HuH-7.5 (cell line): ENCODE measurements around the gene ODAD3.
"Not testable (repeated sequence)": the region's sequence is repeated elsewhere in the genome, so short reads cannot be mapped to it uniquely, and the experiment has no call there.

Experiments
- DNase-seq: peaks from one replicate; pipeline ENCODE4 v3.0.0; 2011; ENCODE audit warnings: low spot score

The ODAD3 gene

DNA sequence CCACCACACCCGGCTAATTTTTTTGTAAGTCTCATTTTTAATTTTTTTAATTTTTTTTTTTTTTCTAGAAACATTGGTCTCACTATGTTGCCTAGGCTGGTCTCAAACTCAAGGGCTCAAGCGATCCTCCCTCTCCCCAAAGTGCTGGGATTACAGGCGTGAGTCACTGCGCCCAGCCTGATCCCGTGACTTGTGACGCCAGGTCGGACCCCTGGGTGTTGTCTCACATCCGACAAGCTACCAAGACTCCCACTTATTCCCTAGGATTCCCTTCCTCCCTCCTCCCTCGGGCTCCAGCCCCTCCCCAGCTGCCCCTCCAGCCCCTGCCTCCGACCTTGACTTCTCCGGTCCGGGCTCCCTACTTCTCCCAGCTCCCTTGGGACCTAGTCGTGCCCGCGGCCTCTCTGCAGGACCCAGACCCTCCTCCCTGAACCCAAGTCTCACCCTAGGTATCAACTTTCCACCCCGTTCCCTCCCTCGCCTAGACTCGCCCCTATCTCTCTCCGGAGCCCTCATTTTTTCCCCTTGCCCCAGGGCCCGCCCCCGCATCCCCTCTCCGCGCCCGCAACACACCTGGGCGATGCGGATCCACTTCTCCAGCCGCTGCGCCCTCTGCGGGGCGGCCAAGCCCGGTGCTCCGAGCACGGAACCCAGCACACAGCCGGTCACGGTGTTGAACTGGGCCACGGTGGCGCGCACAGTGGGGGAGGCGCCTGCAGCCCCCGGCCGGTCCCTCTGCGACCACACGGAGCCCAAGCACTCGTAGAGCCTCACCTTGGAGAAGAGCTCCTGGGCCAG, 28.9 kb downstream of the ODAD3 start:
- DNase-seq: no peak

DNA sequence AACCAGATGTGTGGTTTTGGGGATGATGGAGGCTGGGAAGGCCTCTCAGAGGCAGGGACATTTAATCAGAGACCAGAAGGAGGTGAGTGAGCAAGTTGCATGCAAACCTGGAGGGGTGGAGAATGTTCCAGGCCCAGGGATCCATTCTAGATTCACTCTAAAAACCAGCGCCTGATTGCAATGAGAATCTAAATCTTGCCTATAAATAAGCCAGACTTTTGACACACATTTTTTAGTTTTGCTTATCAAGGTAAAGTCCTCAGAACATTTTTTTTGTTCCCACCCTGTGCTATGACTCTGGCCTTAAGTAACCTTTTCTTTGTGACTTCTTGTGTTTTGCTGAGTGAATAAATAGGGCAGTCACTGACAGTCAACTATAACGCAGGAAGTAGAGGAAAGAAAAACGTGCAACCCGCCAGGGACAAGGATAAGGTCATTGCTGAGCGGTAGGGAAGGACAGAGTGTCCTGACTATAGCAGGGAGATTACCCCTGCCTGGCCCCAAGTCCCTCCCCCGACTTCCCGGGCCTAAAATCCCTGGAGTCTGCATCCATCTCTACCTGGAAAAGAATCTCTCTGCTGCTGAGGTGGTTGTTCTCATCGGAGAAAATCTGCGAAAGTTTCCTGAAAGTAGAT, 30.2 kb downstream of the ODAD3 start:
- DNase-seq: no peak

DNA sequence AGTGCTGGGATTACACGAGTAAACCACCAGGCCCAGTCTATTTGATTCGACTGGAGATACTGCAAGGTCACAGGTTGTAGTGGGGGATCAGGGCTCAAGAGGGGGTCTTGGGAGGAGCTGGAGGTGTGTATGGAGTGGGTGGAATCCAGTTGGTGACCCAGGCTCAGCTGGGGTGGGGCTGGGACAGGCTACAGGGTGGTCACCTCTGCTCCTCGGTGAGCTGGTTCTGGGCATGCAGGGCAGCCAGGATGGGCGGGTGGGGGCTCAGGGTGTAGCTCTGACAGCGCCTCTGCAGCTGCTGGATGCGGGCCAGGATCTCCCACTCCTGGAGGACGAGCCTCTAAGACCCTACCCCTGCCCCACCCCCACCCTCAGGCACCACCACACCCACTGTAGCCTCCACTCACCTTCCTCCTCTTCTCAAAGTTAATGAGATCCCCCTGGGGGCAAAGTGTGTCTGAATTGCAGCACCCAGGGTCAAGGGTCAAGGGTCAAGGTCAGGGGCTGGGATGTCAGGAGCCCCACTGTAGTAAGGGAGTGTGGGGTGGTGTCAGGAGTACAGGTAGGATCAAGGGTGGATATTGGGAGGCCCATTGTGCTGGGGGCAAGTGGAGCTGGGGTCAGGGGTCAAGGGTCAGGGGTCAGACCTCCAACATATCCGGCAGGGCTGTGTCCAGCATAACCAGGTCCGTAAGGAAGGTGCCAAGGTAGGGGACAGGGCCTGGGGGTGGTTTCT, 32.9 kb downstream of the ODAD3 start:
- no peak for DNase-seq

DNA sequence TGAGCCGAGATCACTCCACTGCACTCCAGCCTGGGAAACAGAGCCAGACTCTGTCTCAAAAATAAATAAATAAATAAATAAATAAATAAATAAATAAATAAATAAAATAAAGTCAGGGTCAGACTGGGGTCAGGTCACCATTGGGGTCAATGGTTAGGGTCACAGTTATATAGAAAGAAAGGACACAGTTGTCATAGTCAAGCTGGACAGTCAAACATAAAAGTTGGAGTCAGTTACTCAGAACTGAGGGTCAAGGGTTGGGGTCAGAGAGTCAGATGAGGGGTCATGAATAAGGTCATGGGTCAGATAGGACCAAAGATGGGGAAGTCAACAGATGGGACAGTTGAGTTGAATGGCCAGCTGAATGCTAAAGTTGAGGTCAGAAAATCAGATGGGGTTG, 34.1 kb downstream of the ODAD3 start:
- no peak for DNase-seq

DNA sequence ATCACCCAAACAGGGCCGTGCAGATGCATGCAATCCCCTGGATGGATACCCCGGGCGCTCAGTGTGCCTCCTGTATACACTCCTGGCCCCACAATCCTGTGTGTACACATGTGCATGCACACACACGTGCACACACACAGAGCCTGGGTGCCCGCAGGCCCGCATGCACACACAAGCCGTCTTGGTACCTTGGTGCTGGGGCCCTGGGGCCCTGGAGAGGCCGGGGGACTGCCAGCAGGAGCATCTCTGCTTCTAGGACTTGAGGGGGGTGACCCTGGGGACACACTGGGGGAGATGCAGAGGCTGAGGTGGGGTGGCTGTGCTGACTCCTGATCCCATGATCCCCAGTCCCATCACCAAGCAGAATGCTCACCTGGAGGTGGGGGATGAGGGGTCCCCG, 35.3 kb downstream of the ODAD3 start:
- DNase-seq: no peak

DNA sequence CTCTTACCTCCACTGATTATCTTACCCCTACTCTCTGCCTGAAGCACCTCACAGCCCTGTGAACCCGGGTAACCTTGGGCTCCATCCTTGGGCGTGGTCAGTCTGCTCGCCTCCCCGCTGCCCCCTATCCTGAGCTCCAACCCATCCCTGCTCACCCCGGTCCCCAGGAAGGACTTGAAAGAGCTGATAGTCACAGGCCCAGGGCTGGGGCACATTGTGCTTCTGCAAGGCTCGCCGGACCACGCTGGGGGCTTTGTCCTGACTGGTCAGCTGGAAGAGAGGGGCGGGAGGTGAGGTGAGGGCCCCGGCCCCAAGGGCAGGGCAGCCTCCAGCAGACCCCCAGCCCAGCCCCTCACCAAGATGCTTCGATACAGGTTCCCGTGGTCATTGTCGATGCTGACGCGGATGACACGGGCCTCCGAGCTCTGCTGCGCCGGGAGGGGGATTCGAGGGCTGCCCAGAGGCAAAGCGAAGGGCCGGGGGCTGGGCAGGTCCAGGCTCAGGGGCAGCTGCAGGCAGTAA, 37.8 kb downstream of the ODAD3 start:
- no peak for DNase-seq

DNA sequence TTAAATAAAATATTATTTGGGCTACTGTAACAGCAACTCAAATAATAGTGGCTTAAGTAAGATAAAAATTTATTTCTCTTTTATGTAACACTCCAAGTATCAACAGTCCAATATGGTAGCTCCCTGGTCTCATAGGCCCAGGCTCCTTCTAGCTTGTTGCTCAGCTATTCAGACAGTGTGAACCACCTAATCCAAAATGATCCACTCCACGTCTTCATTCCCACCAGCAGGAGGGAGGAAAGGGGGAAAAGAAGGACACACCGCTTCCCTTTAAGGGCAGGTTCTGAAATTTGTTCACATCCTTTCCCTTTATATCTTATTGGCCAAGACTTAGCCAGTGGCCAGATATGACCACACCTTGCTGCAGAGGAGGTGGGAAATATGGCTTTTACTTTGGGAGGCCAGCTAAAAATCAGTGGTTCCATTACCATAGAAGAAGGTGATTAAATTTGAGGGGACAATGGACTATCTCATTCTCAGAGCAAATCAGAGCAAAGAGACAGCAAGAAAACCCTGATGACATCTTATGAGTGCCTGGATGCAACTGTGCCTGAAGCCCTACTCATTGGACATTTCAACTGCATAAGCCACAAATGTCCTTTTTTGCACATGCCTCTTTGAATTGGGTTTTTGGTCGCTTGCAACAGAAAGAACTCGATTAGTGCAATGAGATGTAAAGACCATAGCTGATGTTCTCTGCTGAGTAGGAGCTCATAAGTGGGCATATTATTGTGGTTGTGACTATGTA, 43.8 kb downstream of the ODAD3 start:
- no peak for DNase-seq

DNA sequence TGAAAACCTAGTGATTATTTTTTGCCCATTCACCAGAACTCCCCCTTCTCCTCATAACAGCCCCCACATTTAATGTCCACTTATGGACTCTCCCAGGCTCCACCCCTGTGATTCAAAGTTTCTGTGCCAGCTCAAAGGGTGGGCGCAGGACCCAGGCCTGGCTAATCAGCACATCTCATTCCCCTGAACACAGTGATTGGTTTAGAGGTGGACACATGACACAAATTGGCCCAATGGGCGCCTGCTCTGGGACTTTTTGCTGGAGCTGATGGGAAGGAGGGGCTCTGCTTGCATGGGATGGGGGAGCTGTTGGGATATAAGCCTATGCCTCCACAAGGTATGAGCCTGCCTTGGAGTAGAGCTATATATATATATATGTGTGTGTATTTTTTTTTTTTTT, 44.6 kb downstream of the ODAD3 start:
- no peak for DNase-seq

DNA sequence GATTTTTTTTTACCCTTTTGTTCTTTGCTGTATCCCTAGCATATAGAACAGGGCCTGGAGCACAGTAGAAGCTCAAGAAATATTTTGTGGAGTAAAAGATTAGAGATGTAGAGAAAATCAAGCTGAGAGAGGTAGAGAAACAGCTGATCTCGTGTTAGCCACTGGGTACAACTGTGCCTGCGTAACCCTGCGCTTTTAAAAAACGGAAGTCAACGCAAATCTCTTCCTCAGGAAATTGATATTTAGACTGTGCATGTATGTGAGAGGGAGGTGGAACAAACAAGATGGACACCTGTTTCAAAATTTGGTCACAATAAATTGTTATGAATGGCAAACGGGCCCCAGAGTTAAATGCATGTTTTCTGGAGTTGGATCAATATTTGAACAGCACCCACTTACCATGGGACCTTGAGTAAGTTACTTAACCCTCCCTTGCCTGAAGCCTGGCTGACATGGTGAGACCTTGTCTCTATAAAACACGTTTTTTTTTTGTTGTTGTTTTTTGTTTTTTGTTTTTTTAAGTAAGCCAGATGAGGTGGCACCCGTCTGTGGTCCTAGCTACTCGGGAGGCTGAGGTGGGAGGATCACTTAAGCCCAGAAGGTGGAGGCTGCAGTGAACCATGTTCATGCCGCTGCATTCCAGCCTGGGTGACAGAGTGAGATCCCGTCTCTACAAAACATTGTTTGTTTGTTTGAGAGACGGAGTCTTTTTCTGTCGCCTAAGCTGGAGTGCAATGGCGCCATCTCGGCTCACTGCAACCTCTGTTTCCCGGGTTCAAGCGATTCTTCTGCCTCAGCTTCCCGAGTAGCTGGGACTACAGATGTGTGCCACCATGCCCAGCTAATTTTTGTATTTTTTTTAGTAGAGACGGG, 47.5 kb downstream of the ODAD3 start:
- DNase-seq: no peak

DNA sequence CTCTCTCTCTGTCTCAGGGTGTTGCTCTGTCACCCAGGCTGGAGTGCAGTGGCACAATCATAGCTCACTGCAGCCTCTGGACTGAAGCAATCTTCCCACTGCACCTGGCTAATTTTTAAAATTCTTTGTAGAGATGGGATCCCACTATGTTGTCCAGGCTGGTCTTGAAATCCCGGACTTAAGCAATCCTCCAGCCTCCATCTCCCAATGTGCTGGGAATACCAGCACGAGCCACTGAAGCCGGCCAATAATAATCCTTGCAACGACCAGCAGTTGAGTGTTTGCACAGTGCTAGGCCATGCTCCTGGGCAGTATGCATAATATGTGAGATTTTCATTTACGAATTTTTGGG, 50.2 kb downstream of the ODAD3 start:
- no peak for DNase-seq

DNA sequence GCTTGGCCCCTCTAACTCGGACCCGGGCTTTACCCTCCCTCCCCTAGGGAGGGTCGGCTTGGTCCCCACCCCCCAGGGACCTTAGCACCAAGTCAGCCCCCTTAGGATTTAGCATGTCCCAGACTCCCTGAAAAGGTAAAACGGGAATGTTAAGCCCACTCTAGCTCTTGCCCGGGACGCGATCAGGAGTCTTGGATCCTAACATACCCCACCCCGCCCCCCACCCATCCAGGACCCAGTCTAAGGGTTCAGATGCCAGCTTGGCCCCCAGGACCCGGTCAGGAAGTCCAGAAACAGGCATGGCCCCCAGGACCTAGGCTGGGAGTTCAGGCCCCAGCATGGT, 51.2 kb downstream of the ODAD3 start:
- DNase-seq: no peak

DNA sequence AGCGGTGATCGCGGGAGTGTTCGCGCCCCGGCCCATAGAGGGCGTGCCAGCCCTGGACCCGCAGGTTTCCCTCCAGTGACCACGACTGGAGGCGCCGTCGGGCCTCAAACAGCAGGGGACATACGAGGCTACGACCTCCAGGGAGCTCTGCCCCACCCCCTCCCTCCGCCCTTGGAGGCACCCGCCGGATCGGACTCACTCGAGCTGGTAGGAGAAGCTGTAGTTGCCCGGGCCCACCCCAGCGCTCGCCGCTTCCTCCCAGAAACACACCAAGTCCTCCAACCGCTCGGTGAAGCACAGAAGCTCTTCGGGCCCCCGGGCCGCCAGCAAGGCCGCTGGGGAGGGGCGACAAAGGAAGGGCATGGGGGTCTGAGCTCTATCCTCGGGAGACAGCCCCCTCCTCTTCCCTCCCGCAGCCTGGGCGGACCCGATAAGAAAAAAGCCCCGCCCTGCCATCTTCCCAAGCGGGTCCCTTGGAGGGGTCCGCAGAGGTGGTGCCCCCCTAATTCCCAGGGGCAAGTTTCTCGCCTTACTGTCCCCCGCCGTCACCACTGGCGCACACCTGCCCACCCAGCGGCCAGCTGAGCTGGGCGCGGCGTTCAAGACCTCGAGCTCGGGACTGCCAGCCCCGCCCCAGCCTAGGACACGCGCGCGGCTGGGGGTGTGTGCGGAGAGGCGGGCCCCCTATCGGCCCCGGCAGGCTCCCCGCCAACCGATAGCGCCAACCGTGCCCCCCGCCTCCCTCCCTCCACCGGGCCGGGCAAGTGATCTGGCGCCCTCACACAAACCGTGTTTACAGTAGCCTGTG, 51.8 kb downstream of the ODAD3 start:
- DNase-seq: peak; percentile 73

DNA sequence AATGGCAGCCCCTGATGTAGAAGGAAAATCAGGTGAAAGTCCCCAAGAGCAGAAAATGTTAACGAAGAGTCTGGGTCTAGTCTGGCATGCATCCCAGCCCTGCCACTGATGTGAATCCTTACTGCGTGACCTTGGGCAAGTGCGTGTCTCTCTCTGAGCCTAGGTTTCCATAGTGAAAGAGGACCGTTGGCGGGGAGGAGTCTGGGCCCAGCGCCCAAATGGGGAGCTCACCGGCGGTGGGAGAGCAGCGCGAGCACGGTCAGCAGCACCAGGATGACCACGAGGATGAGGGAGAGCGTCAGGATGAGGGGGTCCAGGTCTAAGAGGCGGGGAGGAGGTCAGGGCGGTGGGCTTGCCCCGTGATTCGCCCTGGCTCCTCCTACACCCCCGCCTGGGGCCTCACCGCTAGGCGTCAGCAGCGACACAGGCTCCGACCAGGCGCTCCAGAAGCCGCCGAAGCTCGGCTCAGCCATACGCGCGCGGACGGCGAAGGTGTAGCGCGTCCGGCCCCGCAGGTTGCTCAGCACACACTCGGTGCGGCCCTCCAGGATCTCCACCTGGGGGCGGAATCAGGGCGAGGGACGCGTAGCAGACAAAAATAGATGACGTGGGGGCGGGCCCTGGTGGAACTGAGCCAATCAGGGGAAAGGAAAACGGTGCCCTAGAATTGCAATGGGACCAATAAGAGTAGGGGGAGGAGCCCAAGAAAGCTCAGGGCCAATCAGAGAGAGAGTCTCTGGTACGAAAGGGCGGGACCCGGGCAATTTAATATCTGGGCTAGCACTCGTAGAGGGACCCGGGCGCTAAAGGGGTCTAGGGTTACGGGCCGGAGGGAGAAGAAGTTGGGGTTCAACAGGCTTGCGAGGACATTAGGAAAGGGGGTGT, 54.0 kb downstream of the ODAD3 start:
- peak; percentile 99 for DNase-seq

DNA sequence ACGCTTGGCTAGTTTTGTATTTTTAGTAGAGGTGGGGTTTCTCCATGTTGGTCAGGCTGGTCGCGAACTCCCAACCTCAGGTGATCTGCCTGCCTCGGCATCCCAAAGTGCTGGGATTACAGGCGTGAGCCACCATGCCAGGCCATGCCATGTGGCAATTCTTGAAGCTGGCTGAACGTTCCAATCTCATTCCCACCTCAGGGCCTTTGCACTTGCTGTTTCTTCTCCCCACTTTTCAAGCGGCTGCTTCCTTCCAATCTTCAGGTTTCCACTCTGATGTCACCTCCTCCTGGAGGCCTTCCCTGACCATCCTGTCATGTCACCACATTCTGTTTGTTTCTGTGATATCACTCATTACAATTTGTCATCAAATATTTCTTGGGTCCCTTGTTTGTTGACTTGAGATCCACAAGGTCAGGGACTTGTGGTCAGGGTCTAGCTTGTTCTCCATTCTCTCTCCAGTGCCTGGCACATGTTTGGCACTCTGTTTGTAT, 55.0 kb downstream of the ODAD3 start:
- DNase-seq: no peak

DNA sequence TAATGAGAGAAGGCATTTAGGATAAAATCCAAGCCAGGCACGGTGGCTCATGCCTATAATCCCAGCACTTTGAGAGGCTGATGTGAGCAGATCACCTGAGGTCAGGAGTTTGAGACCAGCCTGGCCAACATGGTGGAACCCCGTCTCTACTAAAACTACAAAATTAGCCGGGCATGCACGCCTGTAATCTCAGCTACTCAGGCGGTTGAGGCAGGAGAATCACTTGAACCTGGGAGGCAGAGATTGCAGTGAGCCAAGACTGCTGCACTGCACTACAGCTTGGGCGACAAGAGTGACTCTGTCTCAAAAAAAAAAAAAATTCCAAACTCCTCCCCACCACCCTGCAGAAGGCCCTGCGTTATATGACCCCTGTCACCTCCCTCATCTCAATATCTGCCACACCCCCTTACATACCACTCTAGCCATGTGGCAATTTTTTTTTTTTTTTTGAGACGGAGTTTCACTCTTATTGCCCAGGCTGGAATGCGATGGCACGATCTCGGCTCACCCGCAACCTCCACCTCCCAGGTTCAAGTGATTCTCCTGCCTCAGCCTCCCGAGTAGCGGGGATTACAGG, 55.6 kb downstream of the ODAD3 start:
- DNase-seq: not testable (repeated sequence)

DNA sequence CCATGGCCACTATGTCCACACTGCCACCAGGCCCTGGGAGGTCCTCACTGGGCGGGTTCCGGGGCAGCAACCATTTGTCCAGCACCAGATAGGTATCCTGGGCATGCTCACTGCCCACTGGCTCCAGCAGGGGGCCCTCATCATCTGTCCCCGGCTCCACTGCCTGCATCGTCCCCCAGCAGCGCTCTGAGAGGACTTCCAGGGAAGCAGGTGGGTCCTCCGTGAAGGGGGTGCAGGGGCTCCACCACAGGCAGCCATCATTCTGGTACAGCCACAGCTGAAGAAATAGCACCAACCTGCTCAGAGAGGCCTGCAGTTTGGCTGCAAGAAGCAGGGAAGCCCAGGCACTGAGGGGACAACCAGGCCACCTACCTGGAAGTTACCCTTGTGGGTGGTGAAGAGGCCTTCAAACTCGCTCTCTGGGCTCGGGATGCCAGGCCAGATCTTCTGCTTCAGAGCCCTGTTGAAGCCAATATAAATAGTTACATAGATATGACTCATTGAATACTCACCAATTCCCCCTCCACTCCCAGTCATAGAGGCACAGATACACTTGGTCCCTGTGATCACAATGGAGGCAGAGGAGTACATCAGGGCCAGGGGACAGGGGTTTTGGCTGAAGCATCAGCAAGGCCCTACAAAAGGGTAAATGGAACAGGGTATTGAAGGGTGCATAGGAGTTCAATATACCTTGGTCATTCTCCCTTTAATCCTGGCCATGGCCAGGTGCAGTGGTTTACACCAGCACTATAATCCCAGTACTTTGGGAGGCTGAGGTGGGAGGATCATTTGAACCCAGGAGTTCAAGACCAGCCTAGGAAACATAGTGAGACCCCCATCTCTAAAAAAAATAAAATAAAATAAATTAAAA, 56.4 kb downstream of the ODAD3 start:
- peak; percentile 79 for DNase-seq

DNA sequence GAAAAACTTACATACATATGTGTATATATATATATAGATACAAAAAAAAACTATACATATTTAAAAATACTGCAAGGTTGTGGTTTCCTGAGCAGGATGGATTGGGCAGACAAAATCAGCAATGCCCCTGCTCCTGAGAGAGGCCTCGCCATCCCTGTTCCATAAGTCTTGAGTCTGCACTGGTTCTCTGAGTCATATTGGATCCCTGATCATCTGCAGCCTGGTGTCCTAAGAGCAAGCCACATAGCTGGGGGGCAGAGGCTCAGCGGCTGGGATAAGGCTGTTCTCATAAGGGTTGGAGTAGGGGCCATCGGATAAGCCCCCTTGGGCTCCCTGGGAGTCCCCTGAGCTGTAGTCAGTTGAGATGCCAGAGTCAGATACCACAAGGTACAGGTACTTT, 57.2 kb downstream of the ODAD3 start:
- DNase-seq: no peak

DNA sequence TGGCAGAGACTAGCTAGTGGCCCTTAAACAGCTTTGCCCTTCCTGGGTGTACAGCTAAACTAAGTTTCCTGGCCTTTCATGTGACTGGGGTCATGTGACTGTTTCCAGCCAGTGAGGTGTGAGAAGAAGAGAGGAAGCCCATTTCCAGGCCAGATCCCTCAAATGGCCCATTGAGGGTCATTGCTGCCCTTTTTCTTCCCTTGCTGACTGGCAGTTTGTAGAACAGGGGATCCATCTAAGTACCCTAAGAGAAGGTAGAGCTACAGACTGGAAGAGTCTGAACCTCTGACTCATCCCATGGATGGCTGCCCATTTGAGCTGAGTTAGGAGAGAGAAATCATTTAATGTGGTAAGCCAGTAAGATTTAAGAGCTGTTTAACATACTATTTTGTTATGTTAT, 57.7 kb downstream of the ODAD3 start:
- DNase-seq: no peak
